GM12873 (cell line): ENCODE measurements around the gene GFRA1.

ENCODE experiments used
- TF ChIP-seq, protein P1 (sequence below): IDR thresholded peaks from 2 replicates; pipeline ENCODE4 v1.5.1; 2012; ENCODE audit warnings: low read depth, mild to moderate bottlenecking, moderate library complexity, low read length, control low read depth; ENCODE audit not compliant: insufficient read depth; ENCODE audit errors: missing control alignments

The GFRA1 gene

GRCh38 chr10:116124777-116125176, 148.2 kb downstream of the GFRA1 start:
- TF ChIP-seq, protein P1, sequence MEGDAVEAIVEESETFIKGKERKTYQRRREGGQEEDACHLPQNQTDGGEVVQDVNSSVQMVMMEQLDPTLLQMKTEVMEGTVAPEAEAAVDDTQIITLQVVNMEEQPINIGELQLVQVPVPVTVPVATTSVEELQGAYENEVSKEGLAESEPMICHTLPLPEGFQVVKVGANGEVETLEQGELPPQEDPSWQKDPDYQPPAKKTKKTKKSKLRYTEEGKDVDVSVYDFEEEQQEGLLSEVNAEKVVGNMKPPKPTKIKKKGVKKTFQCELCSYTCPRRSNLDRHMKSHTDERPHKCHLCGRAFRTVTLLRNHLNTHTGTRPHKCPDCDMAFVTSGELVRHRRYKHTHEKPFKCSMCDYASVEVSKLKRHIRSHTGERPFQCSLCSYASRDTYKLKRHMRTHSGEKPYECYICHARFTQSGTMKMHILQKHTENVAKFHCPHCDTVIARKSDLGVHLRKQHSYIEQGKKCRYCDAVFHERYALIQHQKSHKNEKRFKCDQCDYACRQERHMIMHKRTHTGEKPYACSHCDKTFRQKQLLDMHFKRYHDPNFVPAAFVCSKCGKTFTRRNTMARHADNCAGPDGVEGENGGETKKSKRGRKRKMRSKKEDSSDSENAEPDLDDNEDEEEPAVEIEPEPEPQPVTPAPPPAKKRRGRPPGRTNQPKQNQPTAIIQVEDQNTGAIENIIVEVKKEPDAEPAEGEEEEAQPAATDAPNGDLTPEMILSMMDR = no peak

DNA sequence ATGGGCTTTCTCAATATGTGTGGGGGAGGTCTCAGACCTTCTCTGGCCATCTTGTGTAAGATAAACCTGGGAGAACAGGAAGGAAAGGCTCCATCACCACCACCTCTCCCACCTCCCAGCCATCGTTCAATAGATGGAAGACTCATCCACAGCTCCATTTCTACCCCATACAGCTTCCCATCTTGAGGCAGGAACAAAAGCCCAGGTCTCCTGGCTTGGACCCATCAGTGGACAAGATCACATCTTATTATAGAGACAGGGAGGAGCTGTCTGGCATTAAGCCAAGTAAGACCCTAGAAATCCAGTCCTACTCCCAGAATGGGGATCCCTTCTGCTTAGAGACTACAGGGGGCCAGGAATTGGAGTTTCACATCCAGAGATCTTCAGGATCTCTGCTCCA, 150.3 kb downstream of the GFRA1 start:
- TF ChIP-seq, protein P1 = no peak

- TF ChIP-seq, protein P1 = no peak
Observed at GRCh38 chr10:116121640-116122525, 151.1 kb downstream of the GFRA1 start.

- TF ChIP-seq, protein P1 = peak; percentile 55
Observed at GRCh38 chr10:116120688-116121455, 152.1 kb downstream of the GFRA1 start.

DNA sequence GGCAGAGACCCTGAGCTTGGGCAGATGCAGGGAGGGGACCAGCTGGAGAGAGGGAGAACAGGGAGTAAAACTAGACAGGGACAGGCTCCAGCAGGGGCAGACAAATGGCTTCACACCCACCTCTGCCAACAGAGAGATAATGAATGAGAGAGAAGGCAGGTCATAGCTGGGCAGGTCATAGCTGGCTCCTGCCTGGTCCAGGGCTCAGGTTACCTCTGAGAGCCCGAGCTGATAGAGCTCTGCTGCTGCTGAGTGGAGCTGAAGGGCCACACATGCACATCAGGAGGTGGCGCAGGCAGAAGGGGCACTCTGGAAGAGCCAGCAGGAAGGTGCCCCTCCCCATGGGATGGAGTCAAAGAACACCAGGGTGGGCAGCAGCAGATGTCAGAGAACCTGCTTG, 154.2 kb downstream of the GFRA1 start:
- TF ChIP-seq, protein P1 = no peak

DNA sequence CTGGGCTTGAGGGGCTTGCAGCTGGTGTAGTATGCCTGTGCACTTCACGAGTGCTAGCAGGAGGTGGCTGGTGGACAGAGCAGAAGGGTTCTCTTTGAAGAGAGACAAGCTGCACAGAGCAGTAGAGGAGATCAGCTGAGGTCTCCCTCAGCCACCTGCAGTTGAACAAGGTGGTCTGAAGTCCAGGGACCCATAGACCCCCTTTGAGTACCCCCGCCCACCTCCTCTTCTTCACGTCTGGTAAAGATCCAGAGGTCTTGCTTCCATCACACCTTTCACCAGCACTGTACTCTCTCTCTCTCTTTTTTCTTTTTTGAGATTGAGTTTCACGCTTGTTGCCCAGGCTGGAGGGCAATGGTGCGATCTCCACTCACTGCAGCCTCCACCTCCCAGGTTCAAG, 157.2 kb downstream of the GFRA1 start:
- TF ChIP-seq, protein P1 = no peak

DNA sequence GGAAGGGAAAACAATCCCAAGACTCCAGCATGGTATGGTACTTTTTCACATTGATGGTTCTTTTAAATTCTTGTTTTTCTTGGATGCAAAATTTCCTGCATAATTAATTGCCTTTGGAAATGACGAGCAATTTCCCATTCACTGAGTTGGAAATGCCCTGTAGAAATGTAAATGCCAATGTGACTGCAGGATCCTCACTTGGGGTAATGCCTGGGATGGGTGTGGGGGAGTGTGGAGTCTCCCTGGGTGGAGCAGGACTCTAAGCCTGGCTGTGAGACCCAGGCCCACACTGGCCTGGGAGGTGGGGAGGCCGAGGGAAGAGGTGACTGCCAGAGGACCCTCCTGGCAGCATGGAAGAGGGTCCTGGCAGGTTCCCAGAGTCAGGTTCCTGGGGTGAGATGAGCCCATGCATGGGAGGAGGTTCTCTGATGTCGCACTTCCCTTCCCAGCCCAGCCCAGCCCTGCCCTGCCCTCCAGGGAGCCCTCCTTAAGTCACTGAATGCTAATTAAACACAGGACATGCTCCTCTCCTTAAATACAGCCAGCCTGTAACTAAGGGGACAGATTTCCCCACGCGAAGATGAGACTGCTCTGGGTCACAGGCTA, 157.9 kb downstream of the GFRA1 start:
- TF ChIP-seq, protein P1 = no peak
